K562 (cell line): ENCODE measurements around the gene SYT7. TPM values are rescaled to one million over a fixed set of nuclear protein-coding genes. Genes with fewer than 3 reads are reported as not detected.

Source experiments
- ARNT ChIP-seq, 2 experiments: fragments of 450-650 bp; IDR thresholded peaks; 2 replicates each; pipeline ENCODE4 v1.6.1; 2016; ENCODE audit warnings: mild to moderate bottlenecking in 1 of 2
- FOS ChIP-seq: IDR thresholded peaks from 3 replicates; pipeline ENCODE4 v1.6.1; 2011; ENCODE audit not compliant: insufficient read length; ENCODE audit errors: extremely low read depth
- GATAD2A ChIP-seq: fragments of 450-650 bp; IDR thresholded peaks from 2 replicates; pipeline ENCODE4 v1.6.1; 2017
- HMGN3 ChIP-seq: IDR thresholded peaks from 2 replicates; pipeline ENCODE4 v1.6.1; 2011; ENCODE audit warnings: borderline replicate concordance, low read depth, mild to moderate bottlenecking, mixed read lengths, low read length; ENCODE audit not compliant: insufficient read length; ENCODE audit errors: extremely low read depth
- HOXB6 ChIP-seq: fragments of 250-450 bp; sonication (Bioruptor Pico); IDR thresholded peaks from 2 replicates; pipeline ENCODE4 v1.5.1; 2022; ENCODE audit warnings: mild to moderate bottlenecking, borderline replicate concordance
- HSF4 ChIP-seq: fragments of 250-450 bp; sonication (Bioruptor Pico); IDR thresholded peaks from 2 replicates; pipeline ENCODE4 v2.1.2; 2022; ENCODE audit warnings: mild to moderate bottlenecking, moderate library complexity, borderline replicate concordance
- KLF1 ChIP-seq: fragments of 450-650 bp; IDR thresholded peaks from 2 replicates; pipeline ENCODE4 v1.6.1; 2016; ENCODE audit warnings: missing genetic modification characterization, missing compliant biosample characterization
- MEIS2 ChIP-seq: fragments of 450-650 bp; IDR thresholded peaks from 2 replicates; pipeline ENCODE4 v1.6.1; 2014; ENCODE audit warnings: mild to moderate bottlenecking; ENCODE audit not compliant: partially characterized antibody
- NCOA2 ChIP-seq, 2 experiments: fragments of 450-650 bp; IDR thresholded peaks; 2 replicates each; pipeline ENCODE4 v1.6.1; 2018; ENCODE audit warnings: mild to moderate bottlenecking in 2 of 2, moderate library complexity in 1 of 2; ENCODE audit not compliant: partially characterized antibody in 2 of 2
- NEUROD1 ChIP-seq: fragments of 150-350 bp; IDR thresholded peaks from 2 replicates; pipeline ENCODE4 v1.6.1; 2014; ENCODE audit warnings: borderline replicate concordance, low read length, low read depth; ENCODE audit not compliant: partially characterized antibody
- NR4A1 ChIP-seq, 2 experiments: fragments of 250-450 bp in 1 of 2; fragments of 450-650 bp in 1 of 2; sonication (Bioruptor Pico) in 1 of 2; IDR thresholded peaks; 2 replicates each; pipeline versions ENCODE4 v1.4.0 to v1.6.1; 2016 to 2020; ENCODE audit warnings: mild to moderate bottlenecking in 2 of 2, missing compliant biosample characterization in 1 of 2, missing genetic modification characterization in 1 of 2, moderate library complexity in 1 of 2
- OTX1 ChIP-seq: fragments of 450-650 bp; formaldehyde crosslinking; IDR thresholded peaks from 2 replicates; pipeline ENCODE4 v1.4.0; 2022; ENCODE audit warnings: mild to moderate bottlenecking
- RBBP5 ChIP-seq: fragments of 200-600 bp; sonication (generic); IDR thresholded peaks from 2 replicates; pipeline ENCODE4 v1.6.1; 2012; ENCODE audit warnings: borderline replicate concordance, mild to moderate bottlenecking, low read length, control low read depth, inconsistent platforms; ENCODE audit not compliant: insufficient read depth, poor library complexity, severe bottlenecking
- RFX7 ChIP-seq: fragments of 250-450 bp; sonication (Bioruptor Pico); IDR thresholded peaks from 2 replicates; pipeline ENCODE4 v1.5.1; 2021; ENCODE audit warnings: mild to moderate bottlenecking
- SRSF1 ChIP-seq: fragments of 200-400 bp; formaldehyde crosslinking; IDR thresholded peaks from 2 replicates; pipeline ENCODE4 v1.6.1; 2017; ENCODE audit warnings: mild to moderate bottlenecking, low read depth, low read length, moderate library complexity
- TAL1 ChIP-seq: fragments of 450-650 bp; IDR thresholded peaks from 2 replicates; pipeline ENCODE4 v1.6.1; 2016; ENCODE audit warnings: mild to moderate bottlenecking
- THRAP3 ChIP-seq: fragments of 450-650 bp; IDR thresholded peaks from 2 replicates; pipeline ENCODE4 v1.6.1; 2016; ENCODE audit warnings: mild to moderate bottlenecking, inconsistent platforms, borderline replicate concordance
- YY1 ChIP-seq, 3 experiments: IDR thresholded peaks; 2 replicates each; pipeline ENCODE4 v1.6.1; 2011; ENCODE audit warnings: low read length in 2 of 3, mild to moderate bottlenecking in 2 of 3, moderate library complexity in 2 of 3, borderline replicate concordance in 1 of 3, control low read depth in 1 of 3, low read depth in 1 of 3; ENCODE audit not compliant: insufficient read depth in 3 of 3, insufficient replicate concordance in 2 of 3, control insufficient read depth in 1 of 3, insufficient read length in 1 of 3; ENCODE audit errors: extremely low read depth in 1 of 3
- ZEB2 ChIP-seq: fragments of 450-650 bp; IDR thresholded peaks from 2 replicates; pipeline ENCODE4 v1.6.1; 2016
- ZFP36 ChIP-seq: fragments of 150-350 bp; IDR thresholded peaks from 2 replicates; pipeline ENCODE4 v1.6.1; 2018; ENCODE audit warnings: low read length, low read depth; ENCODE audit not compliant: partially characterized antibody
- ZNF707 ChIP-seq: fragments of 250-450 bp; sonication (Bioruptor Pico); conservative IDR thresholded peaks from 2 replicates; pipeline ENCODE4 v1.8.0; 2022; ENCODE audit warnings: inconsistent platforms, mild to moderate bottlenecking, moderate library complexity
- polyA plus RNA-seq, 8 experiments: library from polyadenylated mRNA; depleted of rRNA in 4 of 8; stranded (reverse) in 5 of 8; unstranded in 3 of 8; fragments of >200 nt; fragmentation: Nextera tagmentation in 2 of 8; fragmentation: Illumina TruSeq in 1 of 8; extraction: Ambion mirVana in 2 of 8; extraction: Trizol in 1 of 8; gene quantifications; 2 replicates each; pipeline versions ENCODE4 v1.2.1 to v1.2.3, GENCODE V29; 2011 to 2014; ENCODE audit warnings: inconsistent platforms in 1 of 8, missing spikeins in 1 of 8
- total RNA-seq, 7 experiments: library from RNA; depleted of rRNA in 6 of 7; stranded (reverse); fragments of >200 nt in 6 of 7; fragmentation: Illumina TruSeq in 2 of 7; extraction: Trizol in 2 of 7; gene quantifications; 2 replicates each; pipeline versions ENCODE4 v1.2.1 to v1.2.3, GENCODE V29; 2011 to 2021; ENCODE audit warnings: low replicate concordance in 1 of 7
- TF ChIP-seq, protein P1 (sequence below): sonication (generic); formaldehyde crosslinking; IDR thresholded peaks from 2 replicates; pipeline ENCODE4 v1.8.0; 2022; ENCODE audit warnings: missing genetic modification reagents, mild to moderate bottlenecking, borderline replicate concordance
- TF ChIP-seq, protein P2 (sequence below): IDR thresholded peaks from 3 replicates; pipeline ENCODE4 v1.6.1; 2011; ENCODE audit warnings: borderline replicate concordance, mild to moderate bottlenecking, moderate library complexity; ENCODE audit not compliant: insufficient read length; ENCODE audit errors: extremely low read depth

The SYT7 gene
- total and polyA plus RNA-seq, 9 of the 15 experiments (the other 6 are each of a cell fraction or from before 2014, with no cell fraction given), result 0.01 to 0.51 (median 0.16) TPM; not detected in 1

GRCh38 chr11:61581030-61581928, at the start of gene SYT7 (continued):
- TF ChIP-seq NEUROD1 (peak; percentile 100), HMGN3 (peak; percentile 42), HOXB6 (CRISPR knock-in tag) (no peak), FOS (no peak), ZFP36 (no peak), SRSF1 (no peak), GATAD2A (0 out of 2 replicates have a peak, but pooled peaks have one; percentile 45), KLF1 (tag) (peak; percentile 81), NR4A1 (CRISPR knock-in tag; IDR thresholded peaks at IDR 0.05) (no peak), NR4A1 (tag; IDR thresholded peaks at IDR 0.05) (0 out of 2 replicates have a peak, but pooled peaks have one; percentile 38), OTX1 (no peak), THRAP3 (peak; percentile 88; the same call in 1 of the 2 replicates), YY1 (IDR thresholded peaks at IDR 0.05; ENCODE audit: borderline replicate concordance in 1 of 3, control insufficient read depth in 1 of 3, extremely low read depth in 1 of 3, insufficient read depth in 3 of 3, insufficient read length in 1 of 3, insufficient replicate concordance in 2 of 3, low read depth in 1 of 3, low read length in 2 of 3) (peak in 2 of 3 experiments; percentile 31 to 79), ZEB2 (no peak), RBBP5 (no peak), MEIS2 (peak; percentile 10), NCOA2 (IDR thresholded peaks at IDR 0.05; ENCODE audit: partially characterized antibody in 2 of 2) (no peak), ARNT (IDR thresholded peaks at IDR 0.05) (no peak), HSF4 (no peak), ZNF707 (CRISPR knock-in tag) (no peak), TAL1 (no peak), RFX7 (CRISPR knock-in tag) (no peak)
- TF ChIP-seq, protein P1, sequence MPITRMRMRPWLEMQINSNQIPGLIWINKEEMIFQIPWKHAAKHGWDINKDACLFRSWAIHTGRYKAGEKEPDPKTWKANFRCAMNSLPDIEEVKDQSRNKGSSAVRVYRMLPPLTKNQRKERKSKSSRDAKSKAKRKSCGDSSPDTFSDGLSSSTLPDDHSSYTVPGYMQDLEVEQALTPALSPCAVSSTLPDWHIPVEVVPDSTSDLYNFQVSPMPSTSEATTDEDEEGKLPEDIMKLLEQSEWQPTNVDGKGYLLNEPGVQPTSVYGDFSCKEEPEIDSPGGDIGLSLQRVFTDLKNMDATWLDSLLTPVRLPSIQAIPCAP (CRISPR knock-in tag), result no peak
- TF ChIP-seq, protein P2, sequence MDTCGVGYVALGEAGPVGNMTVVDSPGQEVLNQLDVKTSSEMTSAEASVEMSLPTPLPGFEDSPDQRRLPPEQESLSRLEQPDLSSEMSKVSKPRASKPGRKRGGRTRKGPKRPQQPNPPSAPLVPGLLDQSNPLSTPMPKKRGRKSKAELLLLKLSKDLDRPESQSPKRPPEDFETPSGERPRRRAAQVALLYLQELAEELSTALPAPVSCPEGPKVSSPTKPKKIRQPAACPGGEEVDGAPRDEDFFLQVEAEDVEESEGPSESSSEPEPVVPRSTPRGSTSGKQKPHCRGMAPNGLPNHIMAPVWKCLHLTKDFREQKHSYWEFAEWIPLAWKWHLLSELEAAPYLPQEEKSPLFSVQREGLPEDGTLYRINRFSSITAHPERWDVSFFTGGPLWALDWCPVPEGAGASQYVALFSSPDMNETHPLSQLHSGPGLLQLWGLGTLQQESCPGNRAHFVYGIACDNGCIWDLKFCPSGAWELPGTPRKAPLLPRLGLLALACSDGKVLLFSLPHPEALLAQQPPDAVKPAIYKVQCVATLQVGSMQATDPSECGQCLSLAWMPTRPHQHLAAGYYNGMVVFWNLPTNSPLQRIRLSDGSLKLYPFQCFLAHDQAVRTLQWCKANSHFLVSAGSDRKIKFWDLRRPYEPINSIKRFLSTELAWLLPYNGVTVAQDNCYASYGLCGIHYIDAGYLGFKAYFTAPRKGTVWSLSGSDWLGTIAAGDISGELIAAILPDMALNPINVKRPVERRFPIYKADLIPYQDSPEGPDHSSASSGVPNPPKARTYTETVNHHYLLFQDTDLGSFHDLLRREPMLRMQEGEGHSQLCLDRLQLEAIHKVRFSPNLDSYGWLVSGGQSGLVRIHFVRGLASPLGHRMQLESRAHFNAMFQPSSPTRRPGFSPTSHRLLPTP, result no peak
